Gastrocnemius medialis (tissue), 4 donors: ENCODE results near the gene BFAR.

Experiments used
- POLR2A ChIP-seq, 2 donors: fragments of 450-650 bp; IDR thresholded peaks; one replicate each; pipeline ENCODE4 v1.6.1; 2017; ENCODE audit warnings: antibody characterized with exemption in 2 of 2, mild to moderate bottlenecking in 2 of 2, moderate library complexity in 2 of 2
- TF ChIP-seq, protein P1 (sequence below), 5 experiments: fragments of 450-650 bp in 3 of 5; fragments of 200-600 bp in 2 of 5; sonication (generic) in 2 of 5; IDR thresholded peaks in 4 of 5; conservative IDR thresholded peaks in 1 of 5; 1 replicate in 4 of 5; 2 replicates in 1 of 5; pipeline ENCODE4 v1.5.1; 2016 to 2019; ENCODE audit warnings: antibody characterized with exemption in 5 of 5, mild to moderate bottlenecking in 3 of 5, moderate library complexity in 3 of 5

DNA sequence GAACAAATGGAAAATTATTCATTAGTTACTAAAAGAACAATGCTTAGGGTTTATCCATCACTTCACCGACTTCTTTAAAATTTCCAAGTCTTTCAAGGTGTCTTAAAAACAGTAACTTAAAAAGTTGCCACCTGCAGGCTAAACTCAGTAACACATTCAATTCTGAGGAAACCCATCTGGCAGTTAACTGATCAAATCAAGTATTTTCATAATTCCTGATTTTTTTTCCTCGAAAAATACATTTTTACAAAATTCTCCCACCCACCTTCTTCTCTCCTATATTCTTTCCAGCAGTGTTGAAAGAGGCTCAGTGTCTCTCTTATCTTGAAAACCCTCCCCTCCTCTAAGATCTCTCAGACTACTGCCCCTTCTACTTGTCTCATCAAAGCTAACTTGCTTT, 32.6 kb upstream of the BFAR start:
- TF ChIP-seq, protein P1, sequence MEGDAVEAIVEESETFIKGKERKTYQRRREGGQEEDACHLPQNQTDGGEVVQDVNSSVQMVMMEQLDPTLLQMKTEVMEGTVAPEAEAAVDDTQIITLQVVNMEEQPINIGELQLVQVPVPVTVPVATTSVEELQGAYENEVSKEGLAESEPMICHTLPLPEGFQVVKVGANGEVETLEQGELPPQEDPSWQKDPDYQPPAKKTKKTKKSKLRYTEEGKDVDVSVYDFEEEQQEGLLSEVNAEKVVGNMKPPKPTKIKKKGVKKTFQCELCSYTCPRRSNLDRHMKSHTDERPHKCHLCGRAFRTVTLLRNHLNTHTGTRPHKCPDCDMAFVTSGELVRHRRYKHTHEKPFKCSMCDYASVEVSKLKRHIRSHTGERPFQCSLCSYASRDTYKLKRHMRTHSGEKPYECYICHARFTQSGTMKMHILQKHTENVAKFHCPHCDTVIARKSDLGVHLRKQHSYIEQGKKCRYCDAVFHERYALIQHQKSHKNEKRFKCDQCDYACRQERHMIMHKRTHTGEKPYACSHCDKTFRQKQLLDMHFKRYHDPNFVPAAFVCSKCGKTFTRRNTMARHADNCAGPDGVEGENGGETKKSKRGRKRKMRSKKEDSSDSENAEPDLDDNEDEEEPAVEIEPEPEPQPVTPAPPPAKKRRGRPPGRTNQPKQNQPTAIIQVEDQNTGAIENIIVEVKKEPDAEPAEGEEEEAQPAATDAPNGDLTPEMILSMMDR (IDR thresholded peaks at IDR 0.05 in 4 of 5, conservative IDR thresholded peaks at IDR 0.05 in 1 of 5) = peak in 3 of 5 experiments; percentile 17 to 40 (median 24)
- TF ChIP-seq POLR2A (IDR thresholded peaks at IDR 0.05) = no peak
